ENCODE measurements around the gene KIF5A.
"Not testable (repeated sequence)": the region's sequence is repeated elsewhere in the genome, so short reads cannot be mapped to it uniquely, and the experiment has no call there.

DNA sequence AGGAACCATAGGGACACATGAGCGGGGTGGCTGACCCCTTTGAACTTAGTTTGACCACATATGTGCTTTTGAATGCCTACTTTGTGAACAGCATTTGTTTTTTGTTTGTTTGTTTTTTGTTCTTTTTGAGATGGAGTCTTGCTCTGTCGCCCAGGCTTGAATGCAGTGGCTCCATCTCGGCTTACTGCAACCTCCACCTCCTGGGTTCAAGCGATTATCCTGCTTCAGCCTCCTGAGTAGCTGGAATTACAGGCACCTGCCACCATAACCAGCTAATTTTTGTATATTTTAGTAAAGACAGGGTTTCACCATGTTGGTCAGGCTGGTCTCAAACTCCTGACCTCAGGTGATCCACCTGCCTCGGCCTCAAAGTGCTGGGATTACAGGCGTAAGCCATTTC, 68.6 kb downstream of the KIF5A start:
- not testable (repeated sequence) for TF ChIP-seq CTCF (IDR thresholded peaks at IDR 0.05); POLR2AphosphoS5 (IDR thresholded peaks at IDR 0.05; ENCODE audit: low read depth, low read length); REST (IDR thresholded peaks at IDR 0.05; ENCODE audit: insufficient read depth in 1 of 2, low read depth in 2 of 2, low read length in 1 of 2); SIN3A (IDR thresholded peaks at IDR 0.05; ENCODE audit: borderline replicate concordance, insufficient read depth, low read depth, low read length); TCF7L2 (IDR thresholded peaks at IDR 0.05; ENCODE audit: low read depth, low read length)
